K562 (cell line): ENCODE measurements around the gene DNAJB7.

ENCODE experiments used
- CREM ChIP-seq: IDR thresholded peaks from 2 replicates; pipeline ENCODE4 v1.6.1; 2014; ENCODE audit warnings: antibody characterized with exemption, low read depth
- ESRRA ChIP-seq: fragments of 450-650 bp; IDR thresholded peaks from 2 replicates; pipeline ENCODE4 v1.6.1; 2014; ENCODE audit warnings: low read depth, mild to moderate bottlenecking, moderate library complexity, borderline replicate concordance
- GABPA ChIP-seq: fragments of 200-800 bp; sonication (Bioruptor generic); conservative IDR thresholded peaks from 2 replicates; pipeline ENCODE4 v1.6.1; 2016; ENCODE audit warnings: low read depth, missing genetic modification characterization, missing compliant biosample characterization
- GTF2A2 ChIP-seq: IDR thresholded peaks from 2 replicates; pipeline ENCODE4 v1.6.1; 2016; ENCODE audit warnings: mild to moderate bottlenecking, missing genetic modification characterization, missing compliant biosample characterization
- HNRNPL ChIP-seq: fragments of 200-400 bp; formaldehyde crosslinking; IDR thresholded peaks from 2 replicates; pipeline ENCODE4 v1.6.1; 2017; ENCODE audit warnings: low read depth, mild to moderate bottlenecking, low read length
- MXI1 ChIP-seq: IDR thresholded peaks from 2 replicates; pipeline ENCODE4 v1.6.1; 2011; ENCODE audit warnings: low read depth, mild to moderate bottlenecking, improper control_type of control experiment, low read length
- NRF1 ChIP-seq, 2 experiments: fragments of 450-650 bp; IDR thresholded peaks in 1 of 2; conservative IDR thresholded peaks in 1 of 2; 2 replicates each; pipeline ENCODE4 v1.6.1; 2014; ENCODE audit warnings: mild to moderate bottlenecking in 2 of 2
- RAD51 ChIP-seq: fragments of 450-650 bp; IDR thresholded peaks from 2 replicates; pipeline ENCODE4 v1.7.1; 2016; ENCODE audit warnings: low read depth, mild to moderate bottlenecking, borderline replicate concordance
- RBM15 ChIP-seq: fragments of 200-400 bp; formaldehyde crosslinking; IDR thresholded peaks from 2 replicates; pipeline ENCODE4 v1.6.1; 2018; ENCODE audit warnings: mild to moderate bottlenecking, low read length, moderate library complexity; ENCODE audit not compliant: insufficient read depth
- RFX5 ChIP-seq: IDR thresholded peaks from 2 replicates; pipeline ENCODE4 v1.6.1; 2011; ENCODE audit warnings: low read depth, mild to moderate bottlenecking, improper control_type of control experiment, low read length
- ZNF445 ChIP-seq: fragments of 250-450 bp; sonication (Bioruptor Pico); IDR thresholded peaks from 2 replicates; pipeline ENCODE4 v1.4.0; 2020; ENCODE audit warnings: low read depth, mild to moderate bottlenecking, moderate library complexity
- ZNF507 ChIP-seq: conservative IDR thresholded peaks from 2 replicates; pipeline ENCODE4 v1.6.1; 2017; ENCODE audit warnings: missing genetic modification characterization, missing compliant biosample characterization
- TF ChIP-seq, protein P1 (sequence below), 3 experiments: IDR thresholded peaks in 2 of 3; conservative IDR thresholded peaks in 1 of 3; 2 replicates each; pipeline ENCODE4 v1.5.1; 2011 to 2012; ENCODE audit warnings: low read length in 3 of 3, mild to moderate bottlenecking in 3 of 3, control low read depth in 2 of 3, improper control_type of control experiment in 1 of 3, inconsistent platforms in 1 of 3, low read depth in 1 of 3, mixed read lengths in 1 of 3, moderate library complexity in 1 of 3; ENCODE audit not compliant: insufficient read depth in 2 of 3
- TF ChIP-seq, protein P2 (sequence below), 2 experiments: fragments of 450-650 bp; formaldehyde crosslinking in 1 of 2; IDR thresholded peaks; 2 replicates each; pipeline versions ENCODE4 v1.4.0 to v1.6.1; 2014 to 2020; ENCODE audit warnings: mild to moderate bottlenecking in 2 of 2, borderline replicate concordance in 1 of 2, low read depth in 1 of 2

DNA sequence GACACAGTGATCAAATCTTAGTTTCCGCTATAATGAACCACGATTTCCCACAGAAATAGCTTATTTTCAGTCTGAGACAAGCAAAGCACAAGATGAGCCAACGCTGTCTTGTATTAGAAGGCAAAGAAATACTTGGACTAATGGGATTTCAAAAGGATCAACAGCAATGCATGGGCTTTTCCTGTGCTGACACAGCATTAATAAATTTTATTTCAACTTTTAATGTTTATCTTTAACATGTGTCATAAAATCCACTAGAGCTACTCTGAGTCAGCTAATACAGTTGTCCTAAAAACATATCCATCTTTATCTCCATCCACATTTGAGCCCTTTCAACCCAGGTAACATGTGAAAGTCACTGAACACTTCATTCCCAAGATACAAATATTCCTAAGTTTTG is 27.3 kb downstream of the DNAJB7 start:
- TF ChIP-seq CREM (no peak), ZNF507 (tag) (no peak), MXI1 (no peak), ESRRA (no peak), GTF2A2 (tag) (no peak), RBM15 (no peak), NRF1 (conservative IDR thresholded peaks at IDR 0.05 in 1 of 2, IDR thresholded peaks at IDR 0.05 in 1 of 2) (no peak), RAD51 (no peak), RFX5 (no peak), HNRNPL (no peak), GABPA (no peak), ZNF445 (CRISPR knock-in tag) (no peak)
- TF ChIP-seq, protein P1, sequence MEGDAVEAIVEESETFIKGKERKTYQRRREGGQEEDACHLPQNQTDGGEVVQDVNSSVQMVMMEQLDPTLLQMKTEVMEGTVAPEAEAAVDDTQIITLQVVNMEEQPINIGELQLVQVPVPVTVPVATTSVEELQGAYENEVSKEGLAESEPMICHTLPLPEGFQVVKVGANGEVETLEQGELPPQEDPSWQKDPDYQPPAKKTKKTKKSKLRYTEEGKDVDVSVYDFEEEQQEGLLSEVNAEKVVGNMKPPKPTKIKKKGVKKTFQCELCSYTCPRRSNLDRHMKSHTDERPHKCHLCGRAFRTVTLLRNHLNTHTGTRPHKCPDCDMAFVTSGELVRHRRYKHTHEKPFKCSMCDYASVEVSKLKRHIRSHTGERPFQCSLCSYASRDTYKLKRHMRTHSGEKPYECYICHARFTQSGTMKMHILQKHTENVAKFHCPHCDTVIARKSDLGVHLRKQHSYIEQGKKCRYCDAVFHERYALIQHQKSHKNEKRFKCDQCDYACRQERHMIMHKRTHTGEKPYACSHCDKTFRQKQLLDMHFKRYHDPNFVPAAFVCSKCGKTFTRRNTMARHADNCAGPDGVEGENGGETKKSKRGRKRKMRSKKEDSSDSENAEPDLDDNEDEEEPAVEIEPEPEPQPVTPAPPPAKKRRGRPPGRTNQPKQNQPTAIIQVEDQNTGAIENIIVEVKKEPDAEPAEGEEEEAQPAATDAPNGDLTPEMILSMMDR (IDR thresholded peaks at IDR 0.05 in 2 of 3, conservative IDR thresholded peaks at IDR 0.05 in 1 of 3; ENCODE audit: insufficient read depth in 2 of 3, low read depth in 1 of 3, low read length in 3 of 3), result no peak
- TF ChIP-seq, protein P2, sequence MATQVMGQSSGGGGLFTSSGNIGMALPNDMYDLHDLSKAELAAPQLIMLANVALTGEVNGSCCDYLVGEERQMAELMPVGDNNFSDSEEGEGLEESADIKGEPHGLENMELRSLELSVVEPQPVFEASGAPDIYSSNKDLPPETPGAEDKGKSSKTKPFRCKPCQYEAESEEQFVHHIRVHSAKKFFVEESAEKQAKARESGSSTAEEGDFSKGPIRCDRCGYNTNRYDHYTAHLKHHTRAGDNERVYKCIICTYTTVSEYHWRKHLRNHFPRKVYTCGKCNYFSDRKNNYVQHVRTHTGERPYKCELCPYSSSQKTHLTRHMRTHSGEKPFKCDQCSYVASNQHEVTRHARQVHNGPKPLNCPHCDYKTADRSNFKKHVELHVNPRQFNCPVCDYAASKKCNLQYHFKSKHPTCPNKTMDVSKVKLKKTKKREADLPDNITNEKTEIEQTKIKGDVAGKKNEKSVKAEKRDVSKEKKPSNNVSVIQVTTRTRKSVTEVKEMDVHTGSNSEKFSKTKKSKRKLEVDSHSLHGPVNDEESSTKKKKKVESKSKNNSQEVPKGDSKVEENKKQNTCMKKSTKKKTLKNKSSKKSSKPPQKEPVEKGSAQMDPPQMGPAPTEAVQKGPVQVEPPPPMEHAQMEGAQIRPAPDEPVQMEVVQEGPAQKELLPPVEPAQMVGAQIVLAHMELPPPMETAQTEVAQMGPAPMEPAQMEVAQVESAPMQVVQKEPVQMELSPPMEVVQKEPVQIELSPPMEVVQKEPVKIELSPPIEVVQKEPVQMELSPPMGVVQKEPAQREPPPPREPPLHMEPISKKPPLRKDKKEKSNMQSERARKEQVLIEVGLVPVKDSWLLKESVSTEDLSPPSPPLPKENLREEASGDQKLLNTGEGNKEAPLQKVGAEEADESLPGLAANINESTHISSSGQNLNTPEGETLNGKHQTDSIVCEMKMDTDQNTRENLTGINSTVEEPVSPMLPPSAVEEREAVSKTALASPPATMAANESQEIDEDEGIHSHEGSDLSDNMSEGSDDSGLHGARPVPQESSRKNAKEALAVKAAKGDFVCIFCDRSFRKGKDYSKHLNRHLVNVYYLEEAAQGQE (IDR thresholded peaks at IDR 0.05; ENCODE audit: borderline replicate concordance), result no peak
- TF ChIP-seq, protein P2 (CRISPR knock-in tag; IDR thresholded peaks at IDR 0.05; ENCODE audit: low read depth), result no peak
